ENCODE data around the gene PTTG1IP. TPM values are rescaled to one million over a fixed set of nuclear protein-coding genes. Genes with fewer than 3 reads are reported as not detected.
A peak's percentile ranks its signal among the peaks of the same experiment; 100 is the strongest.

The PTTG1IP gene
- total RNA-seq, 1 experiment from 2014 or later: 445 TPM

DNA sequence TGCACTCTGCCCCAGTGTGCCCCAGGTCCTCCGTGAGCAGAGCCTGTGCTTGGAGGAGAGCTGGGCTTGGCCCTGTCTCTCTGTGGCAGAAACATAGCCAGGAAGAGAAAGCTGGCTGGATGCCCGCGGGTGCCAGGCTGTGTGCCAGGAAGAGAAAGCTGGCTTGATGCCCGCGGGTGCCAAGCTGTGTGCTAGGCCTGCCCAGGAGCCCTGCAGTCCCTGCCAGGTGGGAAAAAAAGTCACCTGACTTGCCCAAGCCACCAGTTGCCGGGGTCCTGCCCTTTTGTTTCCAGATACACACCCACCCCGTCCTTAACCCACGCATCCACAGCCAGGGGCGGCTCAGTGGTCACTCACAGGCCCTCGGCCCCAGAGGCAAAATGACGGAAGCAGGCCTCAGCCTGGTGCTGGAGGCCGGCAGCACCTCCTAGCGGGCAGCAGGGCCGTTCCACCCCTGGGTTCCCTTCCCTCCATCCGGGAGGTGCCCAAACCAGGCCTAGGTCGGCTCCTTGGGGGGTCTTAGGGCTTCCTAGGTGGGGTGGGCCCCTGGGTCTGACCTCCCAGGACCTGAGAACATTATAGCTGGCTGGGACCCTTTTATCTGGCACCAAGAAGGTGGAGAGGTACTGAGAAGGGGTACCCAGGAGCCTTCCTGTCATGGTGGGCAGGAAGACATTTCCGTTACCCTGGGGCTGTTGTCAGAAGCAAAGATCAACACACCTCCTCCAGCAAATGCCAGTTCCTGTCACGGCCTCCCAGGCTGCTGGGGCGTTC lies 38.1 kb upstream of the PTTG1IP start:
- H3K4me3 ChIP-seq: no peak overlapping the region
- H3K36me3 ChIP-seq: no peaks in the 10 kb centered on the region
- no peaks in the 10 kb centered on the region for H3K27me3 ChIP-seq
- no peaks in the 10 kb centered on the region for H3K9me3 ChIP-seq
- DNase-seq: peak; percentile 40

DNA sequence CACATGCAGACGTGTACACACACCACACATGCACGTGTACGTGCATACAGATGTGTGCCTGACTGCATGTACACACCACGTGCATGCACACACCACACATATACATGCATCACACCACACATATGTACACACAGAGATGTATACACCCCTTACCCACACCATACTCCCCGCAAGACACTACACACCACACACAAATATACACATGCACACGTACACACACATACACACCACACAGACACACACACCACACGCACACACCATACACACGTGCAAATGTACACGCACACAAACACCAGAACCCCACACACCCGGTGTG lies 37.5 kb upstream of the PTTG1IP start:
- Histone ChIP-seq H3K9me3 (no peaks in the 10 kb centered on the region), H3K27me3 (no peaks in the 10 kb centered on the region), H3K36me3 (no peaks in the 10 kb centered on the region), H3K4me3 (no peak overlapping the region)
- DNase-seq: no peak

DNA sequence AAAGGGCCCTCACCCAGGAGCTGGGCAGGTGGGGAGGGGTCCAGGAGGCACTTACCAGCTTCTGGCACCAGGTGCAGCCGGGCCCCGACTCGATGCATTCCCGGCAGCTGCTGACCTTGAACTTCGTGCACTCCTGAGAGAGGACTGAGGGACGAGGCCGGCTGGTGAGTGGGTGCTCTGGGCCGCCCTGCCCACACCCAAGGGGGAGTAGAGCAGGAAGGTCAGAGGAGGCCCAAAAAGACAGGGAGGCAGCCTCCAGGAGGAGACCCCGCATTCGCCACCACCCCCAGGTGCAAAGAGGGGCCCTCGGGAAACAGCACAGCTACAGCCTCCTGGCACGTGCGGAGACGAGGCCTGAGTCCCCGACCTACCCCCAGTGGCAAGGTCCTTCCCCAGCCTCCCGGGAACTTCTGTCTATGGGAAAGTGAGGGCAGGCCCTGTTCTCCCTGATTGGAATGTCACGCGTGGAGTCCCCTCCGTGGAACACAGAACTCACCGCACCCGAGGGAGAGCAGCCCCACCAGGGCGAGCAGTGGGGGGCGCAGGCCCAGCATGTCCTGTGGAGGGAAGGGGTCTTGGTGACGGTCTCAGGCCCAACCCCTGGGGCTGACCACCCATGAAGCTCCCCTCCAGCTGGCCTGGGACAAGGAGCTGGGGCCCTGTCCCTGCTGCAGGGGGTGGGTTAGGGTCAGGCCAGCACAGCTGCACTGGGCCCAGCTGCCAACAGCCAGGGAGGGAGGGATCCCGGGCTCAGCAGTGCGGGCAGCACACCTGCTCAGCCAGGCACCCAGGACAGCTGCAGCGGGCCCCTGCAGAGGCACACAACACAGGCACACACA lies 37.0 kb upstream of the PTTG1IP start:
- no peak overlapping the region for H3K4me3 ChIP-seq
- no peaks in the 10 kb centered on the region for H3K36me3 ChIP-seq
- H3K27me3 ChIP-seq: no peaks in the 10 kb centered on the region
- DNase-seq: no peak
- H3K9me3 ChIP-seq: no peaks in the 10 kb centered on the region

DNA sequence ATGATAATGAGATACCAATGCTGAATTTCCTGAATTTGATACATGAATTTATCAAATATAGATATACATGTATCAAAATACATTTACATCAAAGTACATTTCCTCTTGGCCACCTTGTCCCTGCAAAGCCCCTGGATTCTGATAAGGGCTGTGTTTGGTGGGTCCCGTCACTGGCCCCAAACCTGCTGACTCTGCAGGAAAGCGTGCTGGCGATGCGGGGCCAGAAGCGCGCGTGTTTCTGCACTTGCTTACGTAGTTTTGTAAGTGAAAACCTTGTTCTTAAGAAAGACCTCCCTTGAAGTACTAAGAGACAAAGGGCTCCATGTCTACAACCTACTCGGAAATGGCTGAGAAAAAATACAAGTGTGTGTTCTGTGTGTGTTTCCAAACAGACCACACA lies 36.2 kb upstream of the PTTG1IP start:
- no peaks in the 10 kb centered on the region for H3K27me3 ChIP-seq
- DNase-seq: no peak
- no peaks in the 10 kb centered on the region for H3K9me3 ChIP-seq
- no peaks in the 10 kb centered on the region for H3K36me3 ChIP-seq
- H3K4me3 ChIP-seq: no peak overlapping the region

DNA sequence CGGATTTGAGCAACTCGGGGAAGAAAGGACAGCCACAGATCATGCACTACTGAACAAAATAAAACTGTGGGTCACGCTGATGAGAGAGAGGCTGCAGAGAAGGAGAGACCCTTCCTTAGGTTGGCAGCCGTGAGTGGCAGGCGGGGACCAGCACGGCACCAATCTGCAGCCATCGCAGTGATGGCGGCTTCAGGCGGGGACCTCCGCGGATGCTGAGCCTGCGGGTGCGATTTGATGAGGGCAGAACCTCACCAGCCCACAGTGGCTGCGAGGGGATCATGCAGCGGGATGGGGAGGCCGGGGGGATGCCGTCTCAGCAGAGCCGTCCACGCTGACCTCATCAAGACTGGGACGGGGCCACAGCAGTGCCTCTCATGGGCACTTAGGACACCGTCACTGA lies 35.4 kb upstream of the PTTG1IP start:
- Histone ChIP-seq H3K4me3 (no peak overlapping the region), H3K9me3 (no peaks in the 10 kb centered on the region), H3K36me3 (no peaks in the 10 kb centered on the region), H3K27me3 (no peaks in the 10 kb centered on the region)
- no peak for DNase-seq

DNA sequence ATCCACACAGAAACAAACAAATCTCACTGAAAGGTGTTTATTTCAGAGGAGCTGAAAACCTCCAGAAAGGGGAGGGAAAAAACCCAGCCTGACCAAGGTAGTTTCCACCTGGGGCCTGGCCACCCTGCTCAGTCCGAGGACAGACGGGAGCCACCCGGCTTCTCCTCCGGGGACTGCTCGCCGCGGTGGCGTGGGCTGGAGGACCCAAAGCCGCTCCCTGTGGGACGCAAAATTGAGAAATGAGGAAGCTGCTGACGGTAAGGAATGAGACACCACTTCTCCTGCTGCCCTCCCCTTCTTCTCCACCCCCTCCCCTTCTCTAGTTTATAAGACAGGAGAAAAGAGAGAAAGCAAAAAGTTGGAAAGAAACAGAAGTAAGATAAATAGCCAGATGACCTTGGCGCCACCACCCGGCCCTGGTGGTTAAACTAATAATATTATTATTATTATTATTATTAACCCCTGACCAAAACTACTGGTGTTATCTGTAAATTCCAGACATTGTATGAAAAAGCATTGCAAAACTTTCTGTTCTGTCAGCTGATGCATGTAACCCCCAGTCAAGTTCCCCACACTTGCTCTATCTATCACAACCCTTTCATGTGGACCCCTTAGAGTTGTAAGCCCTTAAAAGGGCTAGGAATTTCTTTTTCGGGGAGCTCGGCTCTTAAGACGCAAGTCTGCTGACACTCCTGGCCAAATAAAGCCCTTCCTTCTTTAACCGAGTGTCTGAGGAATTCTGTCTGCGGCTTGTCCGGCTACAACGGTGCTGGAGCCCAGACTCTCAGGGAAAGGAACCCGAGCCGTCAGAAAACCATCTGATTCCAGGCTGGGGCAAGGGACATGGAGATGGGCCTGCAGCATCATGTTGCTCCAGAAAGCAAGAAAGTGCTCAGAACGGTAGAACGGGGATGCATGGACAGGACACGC lies 34.7 kb upstream of the PTTG1IP start:
- DNase-seq: no peak
- Histone ChIP-seq H3K9me3 (no peaks in the 10 kb centered on the region), H3K36me3 (no peaks in the 10 kb centered on the region), H3K27me3 (no peaks in the 10 kb centered on the region), H3K4me3 (no peak overlapping the region)

DNA sequence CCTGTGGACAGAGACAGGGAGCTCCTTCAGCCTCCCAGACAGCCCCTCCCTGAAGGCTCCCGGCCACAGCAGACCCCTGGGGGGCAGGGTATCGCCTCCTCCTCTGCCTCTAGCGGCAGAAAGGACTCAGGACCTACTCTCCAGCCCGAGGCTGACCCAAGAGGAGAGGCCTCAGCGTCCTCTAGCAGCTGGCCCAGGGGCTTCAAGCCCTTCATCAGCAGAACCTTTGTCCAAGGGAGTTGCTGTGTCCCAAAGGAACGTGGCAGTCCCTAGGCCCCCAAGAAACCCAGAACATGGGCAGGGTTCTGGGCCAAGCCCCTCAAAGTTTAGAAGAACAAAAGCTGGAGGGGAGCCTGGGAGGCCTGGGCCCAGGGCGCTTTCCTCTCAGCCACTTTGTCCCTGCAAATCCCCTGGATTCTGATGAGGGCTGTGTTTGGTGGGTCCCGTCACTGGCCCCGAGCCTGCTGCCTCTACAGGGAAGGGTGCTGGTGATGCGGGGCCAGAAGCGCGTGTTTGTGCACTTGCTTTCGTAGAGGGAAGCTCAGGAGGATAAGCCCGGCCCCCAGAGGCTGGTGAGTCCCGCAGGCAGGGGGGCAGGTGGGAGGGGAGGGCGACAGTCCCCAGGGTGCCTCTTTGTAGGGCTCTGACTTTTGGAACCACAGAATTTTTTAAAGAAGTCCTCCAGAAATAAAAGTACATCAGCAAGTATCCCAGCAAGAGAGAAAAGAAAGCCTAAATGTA lies 33.9 kb upstream of the PTTG1IP start:
- no peaks in the 10 kb centered on the region for H3K27me3 ChIP-seq
- no peaks in the 10 kb centered on the region for H3K9me3 ChIP-seq
- H3K36me3 ChIP-seq: no peaks in the 10 kb centered on the region
- DNase-seq: no peak
- H3K4me3 ChIP-seq: no peak overlapping the region

DNA sequence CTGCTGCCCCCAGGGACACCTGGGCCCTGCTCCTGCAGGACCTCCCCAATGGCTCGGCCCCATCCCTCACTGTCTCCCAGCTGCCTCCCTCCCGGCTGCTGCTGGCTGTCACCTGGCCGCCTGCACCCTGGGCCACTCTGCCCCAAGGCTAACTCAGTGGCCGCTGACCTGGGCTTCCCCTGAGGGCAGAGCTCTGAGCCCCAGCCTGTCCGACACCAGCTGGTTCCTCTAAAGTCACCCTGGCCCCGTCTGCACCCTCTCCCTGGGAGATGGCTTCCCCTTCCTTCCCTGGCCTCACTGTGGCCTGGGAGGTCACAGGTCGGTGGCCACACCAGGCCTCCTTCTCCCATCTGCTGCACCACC lies 32.2 kb upstream of the PTTG1IP start:
- Histone ChIP-seq H3K27me3 (no peaks in the 10 kb centered on the region), H3K36me3 (no peaks in the 10 kb centered on the region), H3K9me3 (no peaks in the 10 kb centered on the region), H3K4me3 (no peak overlapping the region)
- DNase-seq: no peak

DNA sequence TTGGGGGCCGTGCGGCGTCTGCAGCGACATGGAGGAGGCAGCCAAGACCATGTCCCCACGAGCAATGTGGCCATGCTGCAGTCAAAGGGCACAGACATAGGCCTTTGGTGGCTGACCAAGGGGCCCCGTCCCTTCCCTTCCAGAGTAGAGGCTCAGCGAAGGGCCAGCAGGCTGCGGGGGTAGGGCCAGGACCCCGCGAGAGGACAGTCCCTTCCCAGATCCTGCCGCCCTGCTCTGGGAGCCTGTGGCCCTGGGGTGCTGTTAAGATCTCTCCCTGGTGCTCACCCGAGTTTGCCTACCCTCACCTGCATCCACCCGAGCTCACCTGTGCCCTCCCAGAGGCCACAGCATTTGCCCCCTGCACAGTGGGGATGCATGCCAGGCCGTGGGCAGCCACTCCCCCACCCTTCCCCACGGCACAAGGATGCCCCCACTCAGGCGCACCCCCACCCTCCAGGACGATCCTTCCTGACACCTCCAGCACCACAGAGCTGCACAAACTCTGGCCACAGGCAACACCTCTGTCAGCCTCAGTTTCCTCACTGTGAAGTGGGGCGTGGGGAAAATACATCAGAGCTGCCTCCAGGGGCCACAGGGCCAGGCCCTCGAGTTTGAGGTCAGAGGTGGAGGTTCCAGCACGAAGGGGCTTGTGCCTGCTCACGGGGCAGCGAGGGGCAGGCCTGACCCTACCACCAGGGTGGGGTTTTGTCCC lies 31.7 kb upstream of the PTTG1IP start:
- no peaks in the 10 kb centered on the region for H3K27me3 ChIP-seq
- no peaks in the 10 kb centered on the region for H3K9me3 ChIP-seq
- no peak for DNase-seq
- no peak overlapping the region for H3K4me3 ChIP-seq
- H3K36me3 ChIP-seq: no peaks in the 10 kb centered on the region

DNA sequence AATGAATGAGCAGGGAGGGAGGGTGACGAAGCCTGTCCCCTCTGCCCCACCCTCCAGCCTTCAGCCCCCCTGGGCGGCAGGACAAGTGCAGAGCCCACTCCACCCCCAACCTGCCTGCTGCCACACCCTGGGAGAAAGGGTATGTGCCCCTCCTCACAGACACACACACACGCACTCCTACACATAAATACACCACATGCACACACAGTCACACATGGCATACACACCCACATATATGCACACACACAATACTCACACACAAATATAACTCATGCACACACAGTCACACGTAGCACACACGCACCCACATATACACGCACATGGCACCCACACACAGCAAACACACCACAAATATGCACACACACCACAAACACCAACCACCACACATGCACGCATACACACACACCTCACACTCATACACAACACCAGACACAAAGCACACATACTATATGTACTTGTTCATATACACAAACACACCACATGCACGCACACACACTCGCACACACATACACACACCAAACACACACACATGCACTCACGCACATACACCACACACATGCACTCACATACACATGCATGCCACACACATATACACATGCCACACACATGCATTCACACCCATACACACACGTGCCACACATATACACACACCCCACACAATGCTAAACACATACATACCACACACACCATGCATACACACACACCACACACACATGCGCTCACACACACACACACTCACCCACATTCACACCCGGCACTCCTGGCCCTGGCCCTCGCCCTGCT lies 30.8 kb upstream of the PTTG1IP start:
- H3K36me3 ChIP-seq: no peaks in the 10 kb centered on the region
- H3K4me3 ChIP-seq: no peak overlapping the region
- no peak for DNase-seq
- H3K9me3 ChIP-seq: no peaks in the 10 kb centered on the region
- H3K27me3 ChIP-seq: no peaks in the 10 kb centered on the region

DNA sequence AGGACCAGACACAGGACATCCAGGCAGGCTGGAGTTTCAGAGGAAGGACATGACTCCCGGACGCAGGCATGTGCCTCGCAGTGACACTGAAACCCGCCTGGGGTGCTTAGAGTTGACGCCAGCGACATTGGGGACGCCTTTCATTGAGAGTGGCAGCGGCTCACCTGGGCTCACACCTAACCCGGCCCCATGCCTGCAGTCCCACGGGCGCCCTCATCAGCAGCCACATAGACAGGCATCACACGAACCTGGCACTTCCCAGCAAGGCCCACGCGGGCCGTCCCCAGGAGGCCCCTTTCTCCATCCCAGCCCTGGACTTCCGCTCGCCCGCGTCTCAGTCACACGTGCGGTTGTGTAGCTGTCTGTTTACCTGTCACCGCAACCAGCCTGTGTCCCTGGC lies 30.2 kb upstream of the PTTG1IP start:
- no peaks in the 10 kb centered on the region for H3K27me3 ChIP-seq
- no peak for DNase-seq
- no peak overlapping the region for H3K4me3 ChIP-seq
- no peaks in the 10 kb centered on the region for H3K36me3 ChIP-seq
- no peaks in the 10 kb centered on the region for H3K9me3 ChIP-seq

DNA sequence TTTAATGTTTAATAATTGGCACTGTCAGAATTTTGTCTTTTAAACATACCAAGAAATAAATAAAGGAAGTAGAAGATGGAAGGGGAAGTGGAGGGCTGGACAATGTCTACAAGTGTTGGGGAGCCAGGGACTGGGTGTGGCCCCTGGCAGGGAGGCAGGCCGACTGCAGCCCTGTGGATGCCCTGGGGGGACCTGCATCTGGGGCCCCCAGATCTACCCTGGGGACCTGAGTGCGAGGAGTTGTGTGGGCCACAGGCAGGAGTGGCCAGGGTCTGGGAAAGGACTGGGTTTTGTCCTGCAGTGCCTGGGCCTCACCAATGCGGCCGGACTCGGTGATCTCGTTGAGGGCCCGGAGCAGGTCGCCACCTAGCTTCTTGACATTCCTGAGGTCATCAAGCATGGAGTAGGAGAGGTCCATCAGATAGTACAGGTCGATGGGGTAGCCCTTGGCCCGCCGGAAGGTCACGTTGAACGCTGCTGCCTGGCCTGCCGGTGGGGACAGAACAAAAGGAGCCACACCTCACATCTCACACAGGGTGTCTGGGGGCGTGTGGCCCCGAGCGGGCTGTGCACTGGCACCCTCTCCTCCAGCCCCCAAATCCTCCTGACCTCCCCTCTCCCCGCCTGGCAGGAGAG lies 29.7 kb upstream of the PTTG1IP start:
- H3K36me3 ChIP-seq: no peaks in the 10 kb centered on the region

DNA sequence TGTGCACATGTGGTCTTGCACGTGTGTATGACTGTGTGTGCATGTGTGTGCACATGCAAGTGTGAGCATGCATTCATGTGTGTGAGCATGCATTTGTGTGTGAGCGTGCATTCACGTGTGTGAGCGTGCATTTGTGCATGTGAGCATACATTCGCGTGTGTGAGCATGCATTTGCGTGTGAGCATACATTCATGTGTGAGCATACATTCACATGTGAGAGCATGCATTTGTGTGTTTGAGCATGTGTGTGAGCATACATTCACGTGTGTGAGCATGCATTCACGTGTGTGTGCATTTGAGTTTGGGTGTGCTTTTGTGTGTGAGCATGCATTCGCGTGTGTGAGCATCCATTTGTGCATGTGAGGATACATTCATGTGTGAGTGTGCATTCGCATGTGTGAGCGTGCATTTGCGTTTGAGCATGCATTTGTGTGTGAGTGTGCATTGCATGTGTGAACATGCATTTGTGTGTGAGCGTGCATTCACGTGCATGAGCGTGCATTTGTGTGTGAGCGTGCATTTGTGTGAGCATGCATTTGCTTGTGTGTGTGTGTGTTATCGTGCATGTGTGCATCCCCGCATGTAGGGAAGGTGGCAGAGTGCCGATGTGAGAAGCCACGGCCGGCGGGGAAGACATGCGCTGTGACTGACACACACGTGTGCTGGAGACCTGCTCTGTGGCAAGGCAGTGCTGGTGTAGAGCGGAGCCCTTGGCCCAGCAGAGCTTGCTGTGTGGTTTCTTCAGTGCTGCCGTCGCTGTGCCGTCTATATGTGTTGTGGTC lies 29.0 kb upstream of the PTTG1IP start:
- DNase-seq: no peak
- Histone ChIP-seq H3K4me3 (no peak overlapping the region), H3K27me3 (no peaks in the 10 kb centered on the region), H3K36me3 (no peaks in the 10 kb centered on the region), H3K9me3 (no peaks in the 10 kb centered on the region)

More for the DNA sequence above, 29.7 kb upstream of the PTTG1IP start:
- Histone ChIP-seq H3K4me3 (no peak overlapping the region), H3K27me3 (no peaks in the 10 kb centered on the region), H3K9me3 (no peaks in the 10 kb centered on the region)
- DNase-seq: no peak

DNA sequence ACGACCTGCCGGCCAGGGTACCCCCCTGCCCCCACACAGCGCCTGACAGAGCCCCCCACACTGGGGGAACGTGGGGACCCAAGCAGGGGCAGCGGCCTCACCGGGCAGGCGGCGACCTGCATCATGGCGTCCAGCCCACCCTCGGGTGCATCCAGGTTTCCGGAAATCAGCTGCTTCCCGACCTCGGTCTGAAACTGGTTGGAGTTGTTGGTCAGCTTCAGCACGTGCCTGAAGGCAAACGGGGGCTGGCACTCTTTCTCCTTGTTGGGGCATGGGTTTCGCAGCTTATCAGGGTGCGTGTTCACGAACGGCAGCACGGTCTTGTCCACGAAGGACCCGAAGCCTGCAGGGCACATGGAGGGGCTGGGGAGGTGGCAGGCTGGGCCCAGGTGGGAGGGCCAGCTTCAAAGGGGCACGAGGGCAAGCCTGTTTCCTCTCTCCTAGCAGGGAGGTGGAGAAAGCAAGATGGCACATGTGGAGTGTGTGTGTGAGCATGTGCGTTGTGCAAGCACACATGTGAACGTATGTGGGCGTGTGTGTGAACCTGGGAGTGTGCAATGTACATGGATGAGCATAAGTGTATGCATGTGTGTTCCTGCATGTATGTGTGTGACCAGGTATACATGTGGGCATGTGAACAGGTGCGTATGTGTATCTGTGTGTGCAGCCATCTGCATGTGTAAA lies 28.0 kb upstream of the PTTG1IP start:
- no peak for DNase-seq
- Histone ChIP-seq H3K27me3 (no peaks in the 10 kb centered on the region), H3K36me3 (no peaks in the 10 kb centered on the region), H3K4me3 (no peak overlapping the region), H3K9me3 (no peaks in the 10 kb centered on the region)

Data from MG63 (cell line).